HCT116 (cell line): ENCODE results near the gene TMEM119. TPM values are rescaled to one million over a fixed set of nuclear protein-coding genes. Genes with fewer than 3 reads are reported as not detected.
"Not testable (repeated sequence)": the region's sequence is repeated elsewhere in the genome, so short reads cannot be mapped to it uniquely, and the experiment has no call there.

Experiments
- ATAC-seq: fragments of 200-7000 bp; cut with Tn5 transposase; 2 replicates; pipeline ENCODE4 v1.9.1; 2020; ENCODE audit warnings: mild to moderate bottlenecking, moderate library complexity
- BruUV-seq: library from RNA; stranded (reverse); fragments of 400-500 nt; replicated peaks from 2 replicates; lab custom pipeline; 2021; lab: Mats Ljungman, UMichigan
- CTCF ChIA-PET: fragments of 300-600 bp; sonication (Branson Sonifier 250); formaldehyde crosslinking; loops from one replicate; lab custom pipeline; 2021; ENCODE audit warnings: antibody characterized with exemption; lab: Charles Lee
- POLR2A ChIA-PET: fragments of 300-600, 350-600 bp; sonication (Branson Sonifier 250); formaldehyde crosslinking; loops from one replicate; lab custom pipeline; 2021; ENCODE audit warnings: antibody characterized with exemption; lab: Charles Lee
- RAD21 ChIA-PET, 2 experiments: fragments of 300-600 bp; sonication (Branson Sonifier 250); formaldehyde crosslinking; loops; one replicate each; lab custom pipeline; 2023; ENCODE audit warnings: low total read pairs in 2 of 2; ENCODE audit not compliant: uncharacterized antibody in 2 of 2, unreplicated experiment in 2 of 2, low non-redundant PET in 1 of 2; lab: Charles Lee
- DNase-seq: peaks from one replicate; pipeline ENCODE4 v3.0.0-alpha.2; 2010; ENCODE audit warnings: low read depth, low spot score
- H2AFZ ChIP-seq: fragments of 200-600 bp; shearing (Covaris generic), sonication (generic); 2 replicates; pipeline ENCODE4 v1.6.1; 2017; ENCODE audit warnings: low read depth, mixed run types, mixed read lengths, antibody characterized with exemption, low read length; ENCODE audit not compliant: poor library complexity, severe bottlenecking
- H3K27ac ChIP-seq: 2 replicates; pipeline ENCODE4 v1.5.1; 2012; ENCODE audit warnings: low read depth, low read length
- H3K27me3 ChIP-seq: fragments of 200-600 bp; sonication (generic); 2 replicates; pipeline ENCODE4 v1.6.1; 2016; ENCODE audit warnings: mixed run types, low read length, mixed read lengths; ENCODE audit not compliant: insufficient read depth
- H3K36me3 ChIP-seq, 2 experiments: fragments of 200-500 bp in 1 of 2; fragments of 200-600 bp in 1 of 2; sonication (Bioruptor generic) in 1 of 2; sonication (generic) in 1 of 2; 2 replicates each; pipeline versions ENCODE4 v1.5.1 to v1.6.1; 2014 to 2016; ENCODE audit warnings: low read length in 2 of 2, inconsistent platforms in 1 of 2, mixed read lengths in 1 of 2, mixed run types in 1 of 2; ENCODE audit not compliant: insufficient read depth in 2 of 2, control insufficient read depth in 1 of 2
- H3K4me1 ChIP-seq, 2 experiments: fragments of 200-600 bp in 1 of 2; sonication (generic) in 1 of 2; 2 replicates each; pipeline versions ENCODE4 v1.5.1 to v1.6.1; 2012 to 2017; ENCODE audit warnings: low read length in 2 of 2, inconsistent platforms in 1 of 2, mild to moderate bottlenecking in 1 of 2, mixed read lengths in 1 of 2, mixed run types in 1 of 2, moderate library complexity in 1 of 2; ENCODE audit not compliant: insufficient read depth in 2 of 2, control insufficient read depth in 1 of 2
- H3K4me2 ChIP-seq: fragments of 200-600 bp; sonication (generic); 2 replicates; pipeline ENCODE4 v1.6.1; 2017; ENCODE audit warnings: mixed run types, low read length, mixed read lengths
- H3K4me3 ChIP-seq, 2 experiments: fragments of 200-600 bp in 1 of 2; sonication (generic) in 1 of 2; replicated peaks in 1 of 2; 2 replicates each; pipeline ENCODE4 v1.5.1; 2011 to 2016; ENCODE audit warnings: low read length in 2 of 2, control low read depth in 1 of 2, low read depth in 1 of 2, mild to moderate bottlenecking in 1 of 2, mixed read lengths in 1 of 2, mixed run types in 1 of 2
- H3K79me2 ChIP-seq: fragments of 200-600 bp; sonication (generic); 2 replicates; pipeline ENCODE4 v1.6.1; 2017; ENCODE audit warnings: mild to moderate bottlenecking, mixed run types, low read length, moderate library complexity, mixed read lengths; ENCODE audit not compliant: insufficient read depth
- H3K9ac ChIP-seq: fragments of 200-600 bp; sonication (generic); 2 replicates; pipeline ENCODE4 v1.6.1; 2016; ENCODE audit warnings: low read length, mixed read lengths
- H3K9me2 ChIP-seq: fragments of 200-600 bp; sonication (generic), shearing (Covaris generic); 2 replicates; pipeline ENCODE4 v1.6.1; 2017; ENCODE audit warnings: mixed run types, mild to moderate bottlenecking, moderate library complexity; ENCODE audit not compliant: insufficient read depth
- H3K9me3 ChIP-seq, 2 experiments: fragments of 200-500 bp in 1 of 2; fragments of 200-600 bp in 1 of 2; sonication (Bioruptor generic) in 1 of 2; sonication (generic) in 1 of 2; 2 replicates each; pipeline ENCODE4 v1.6.1; 2014 to 2017; ENCODE audit warnings: low read length in 2 of 2, mixed read lengths in 2 of 2, inconsistent platforms in 1 of 2, low read depth in 1 of 2, mild to moderate bottlenecking in 1 of 2, mixed run types in 1 of 2, moderate library complexity in 1 of 2; ENCODE audit not compliant: control insufficient read depth in 1 of 2, insufficient read depth in 1 of 2
- H4K20me1 ChIP-seq: fragments of 200-600 bp; sonication (generic), shearing (Covaris generic); 2 replicates; pipeline ENCODE4 v1.6.1; 2017; ENCODE audit warnings: mixed run types, mild to moderate bottlenecking, moderate library complexity; ENCODE audit not compliant: insufficient read depth
- ATF3 ChIP-seq: IDR thresholded peaks from 2 replicates; pipeline ENCODE4 v1.6.1; 2012
- CBX3 ChIP-seq: IDR thresholded peaks from 2 replicates; pipeline ENCODE4 v1.6.1; 2012; ENCODE audit warnings: low read depth
- CEBPB ChIP-seq: IDR thresholded peaks from 2 replicates; pipeline ENCODE4 v1.6.1; 2012; ENCODE audit warnings: low read depth
- CTCF ChIP-seq, 3 experiments: fragments of 200-600 bp in 1 of 3; sonication (generic) in 1 of 3; IDR thresholded peaks in 2 of 3; conservative IDR thresholded peaks in 1 of 3; 2 replicates each; pipeline ENCODE4 v1.5.1; 2012 to 2017; ENCODE audit warnings: low read depth in 2 of 3, low read length in 2 of 3, antibody characterized with exemption in 1 of 3, borderline replicate concordance in 1 of 3, control low read depth in 1 of 3, mild to moderate bottlenecking in 1 of 3, mixed read lengths in 1 of 3, mixed run types in 1 of 3, moderate library complexity in 1 of 3; ENCODE audit not compliant: insufficient read depth in 1 of 3
- EGR1 ChIP-seq: IDR thresholded peaks from 2 replicates; pipeline ENCODE4 v1.6.1; 2012; ENCODE audit warnings: low read depth
- ELF1 ChIP-seq: IDR thresholded peaks from 2 replicates; pipeline ENCODE4 v1.6.1; 2012; ENCODE audit warnings: low read depth, borderline replicate concordance
- EZH2 ChIP-seq: fragments of 200-600 bp; sonication (generic); IDR thresholded peaks from 2 replicates; pipeline ENCODE4 v1.6.1; 2017; ENCODE audit warnings: antibody characterized with exemption, mixed run types
- EZH2phosphoT487 ChIP-seq: fragments of 200-600 bp; IDR thresholded peaks from 2 replicates; pipeline ENCODE4 v1.6.1; 2018; ENCODE audit warnings: antibody characterized with exemption, borderline replicate concordance
- JUND ChIP-seq: IDR thresholded peaks from 2 replicates; pipeline ENCODE4 v1.6.1; 2012
- SIN3A ChIP-seq: IDR thresholded peaks from 2 replicates; pipeline ENCODE4 v1.6.1; 2012; ENCODE audit warnings: low read depth
- SP1 ChIP-seq: IDR thresholded peaks from 2 replicates; pipeline ENCODE4 v1.6.1; 2012; ENCODE audit warnings: low read depth
- YY1 ChIP-seq: IDR thresholded peaks from 2 replicates; pipeline ENCODE4 v1.6.1; 2011; ENCODE audit warnings: low read length, low read depth, moderate library complexity, mild to moderate bottlenecking; ENCODE audit not compliant: insufficient replicate concordance; ENCODE audit errors: extremely low read depth
- ZNF274 ChIP-seq: fragments of 200-500 bp; sonication (Bioruptor generic); IDR thresholded peaks from 2 replicates; pipeline ENCODE4 v1.6.1; 2014; ENCODE audit warnings: mild to moderate bottlenecking, low read depth, low read length, inconsistent platforms
- intact Hi-C: fragments of 100-400 bp; cut with micrococcal nuclease; formaldehyde crosslinking; loops from 2 replicates; pipeline ENCODE4 v1.10.0; 2022
- total RNA-seq: library from RNA; stranded (reverse); gene quantifications from one replicate; pipeline ENCODE4 v1.2.1, GENCODE V29; 2021; ENCODE audit not compliant: unreplicated experiment

The TMEM119 gene
- total RNA-seq, 1 experiment from 2014 or later, result not detected

GRCh38 chr12:108575199-108575912, 22.5 kb downstream of the TMEM119 start:
- Histone ChIP-seq H3K27ac (no peak overlapping the region), H3K4me3 (no peak overlapping the region), H3K79me2 (no peaks in the 10 kb centered on the region), H3K36me3 (no peaks in the 10 kb centered on the region), H3K4me1 (no peaks in the 10 kb centered on the region), H3K9me2 (no peaks in the 10 kb centered on the region), H3K9me3 (no peaks in the 10 kb centered on the region), H3K4me2 (no peak overlapping the region), H2AFZ (no peak overlapping the region), H4K20me1 (no peaks in the 10 kb centered on the region), H3K9ac (no peak overlapping the region), H3K27me3 (no peaks in the 10 kb centered on the region)
- POLR2A ChIA-PET, result no interaction called here
- RAD21 ChIA-PET, result no interaction called here
- CTCF ChIA-PET, result no interaction called here
- intact Hi-C loops, result no loop called here
- DNase-seq (no peak), ATAC-seq (no peak)
- no peak for TF ChIP-seq ELF1
- no peak for TF ChIP-seq JUND
- no peak for TF ChIP-seq ATF3
- TF ChIP-seq EZH2phosphoT487, result no peak
- TF ChIP-seq YY1, result no peak
- no peak for TF ChIP-seq SP1
- no peak for TF ChIP-seq CEBPB
- TF ChIP-seq CTCF (IDR thresholded peaks at IDR 0.05 in 2 of 3, conservative IDR thresholded peaks at IDR 0.05 in 1 of 3; ENCODE audit: borderline replicate concordance in 1 of 3, insufficient read depth in 1 of 3, low read depth in 2 of 3, low read length in 2 of 3), result no peak
- no peak for TF ChIP-seq SIN3A
- TF ChIP-seq EZH2, result no peak
- no peak for TF ChIP-seq CBX3
- no peak for TF ChIP-seq ZNF274
- no peak for TF ChIP-seq EGR1
- no TSS peak for BruUV-seq

GRCh38 chr12:108574276-108574675, 23.6 kb downstream of the TMEM119 start:
- POLR2A ChIA-PET, H3K4me2 ChIP-seq, H3K4me3 ChIP-seq, H3K36me3 ChIP-seq, intact Hi-C loops, RAD21 ChIA-PET, BruUV-seq, H3K27ac ChIP-seq, DNase-seq, ATAC-seq, H3K9me3 ChIP-seq, H3K9ac ChIP-seq, H3K9me2 ChIP-seq, H3K4me1 ChIP-seq, H3K27me3 ChIP-seq, H3K79me2 ChIP-seq, H4K20me1 ChIP-seq, H2AFZ ChIP-seq: not testable (repeated sequence)
- CTCF ChIA-PET, result interaction anchor here (0.7 kb wide), 1 partner anchor 229 kb away, joined by 3 read pairs; no protein-coding TSS in a partner anchor
